SKM-1 (cell line): ENCODE data around the gene L3MBTL4.
"Not testable (repeated sequence)": the region's sequence is repeated elsewhere in the genome, so short reads cannot be mapped to it uniquely, and the experiment has no call there.

ENCODE experiments used
- DNase-seq: peaks from one replicate; lab custom pipeline; 2025; ENCODE audit not compliant: unreplicated experiment; lab: John Stamatoyannopoulos, UW

Gene L3MBTL4

DNA sequence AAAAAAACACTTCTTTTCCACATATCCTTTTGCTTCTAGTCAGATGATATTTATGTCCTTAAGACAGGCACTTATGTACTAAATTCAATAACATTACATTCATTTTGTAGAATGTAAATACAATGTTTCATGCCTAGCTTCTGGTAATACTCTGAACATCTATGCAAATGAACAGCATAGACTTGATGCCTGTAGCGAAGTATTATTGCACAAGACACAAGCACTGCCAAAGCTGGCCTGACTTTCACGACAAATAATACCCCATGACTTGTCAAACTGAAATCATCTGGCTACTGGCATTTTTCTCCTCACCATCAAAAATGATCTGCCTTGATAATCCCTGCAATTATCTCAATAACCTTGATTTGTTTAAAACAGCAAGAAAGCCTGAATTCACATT is 101.3 kb downstream of the L3MBTL4 start:
- DNase-seq, result no peak

DNA sequence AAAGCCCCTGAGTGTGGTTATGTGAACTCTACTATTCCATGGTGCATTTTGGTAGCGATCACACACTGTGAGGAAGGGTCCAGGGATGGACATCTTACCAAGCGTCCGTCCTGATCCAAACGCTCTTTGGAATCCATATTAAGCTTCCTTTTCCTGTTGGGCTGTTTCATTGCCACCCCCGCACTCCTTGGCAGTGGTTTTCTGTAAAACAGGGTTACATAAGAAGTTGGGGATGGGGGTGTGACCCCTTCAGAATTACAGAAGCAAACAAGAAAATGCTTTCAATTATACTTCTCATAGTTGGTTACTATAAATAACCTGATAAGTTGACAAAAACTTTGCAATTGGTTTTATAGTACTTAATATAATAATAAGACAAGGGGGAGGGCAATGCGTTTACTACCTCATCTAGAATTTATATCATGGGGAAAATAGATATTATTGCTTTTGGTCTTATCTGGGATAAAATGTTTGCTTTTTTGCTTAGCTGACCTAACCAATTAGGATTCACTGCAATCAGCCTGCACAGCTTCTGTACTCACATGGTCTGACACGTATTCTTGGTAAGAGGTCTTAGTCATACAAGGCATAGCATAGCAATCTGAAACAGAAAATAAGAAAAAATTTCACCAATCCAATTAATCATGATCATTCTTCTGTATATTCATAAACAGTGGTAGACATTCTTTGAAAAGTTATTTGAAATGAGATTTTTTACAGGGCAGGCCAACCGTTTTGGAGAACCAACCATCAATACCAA is 103.1 kb downstream of the L3MBTL4 start:
- DNase-seq, result no peak

DNA sequence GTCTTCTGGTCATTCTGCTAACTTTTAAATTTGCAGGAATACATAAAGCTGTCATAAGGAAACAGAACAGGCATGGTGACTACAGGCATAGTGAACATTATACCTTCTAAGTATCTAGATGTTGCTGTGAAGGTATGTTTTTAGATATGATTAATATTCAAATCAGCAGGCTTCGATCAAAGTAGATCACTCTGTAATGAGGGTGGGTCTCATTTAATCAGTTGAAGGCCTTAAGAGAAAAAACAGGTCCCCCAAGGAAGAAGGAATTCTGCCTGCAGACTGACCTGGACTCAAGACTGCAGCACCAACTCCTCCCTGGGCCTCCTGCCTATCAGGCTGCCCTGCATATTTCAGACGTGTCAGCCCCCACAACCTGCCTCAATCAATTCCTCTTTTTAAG is 104.0 kb downstream of the L3MBTL4 start:
- no peak for DNase-seq

DNA sequence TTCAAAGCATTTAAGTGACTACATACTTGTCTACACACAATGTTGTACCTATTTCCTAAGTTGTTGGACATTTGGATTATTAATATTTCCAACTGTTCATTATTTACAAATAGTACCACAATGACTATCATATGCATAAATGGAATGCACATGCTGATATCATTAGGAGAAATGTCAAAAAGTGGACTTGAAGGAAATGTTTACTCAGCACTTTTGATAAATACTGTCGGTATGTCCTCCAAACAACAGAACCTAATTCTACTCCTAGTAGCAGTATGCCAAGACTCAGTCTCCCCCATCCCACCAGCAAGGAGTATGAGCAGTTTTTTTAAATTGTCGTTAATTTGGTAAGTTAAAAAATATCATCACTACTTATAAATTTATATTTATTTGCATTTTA is 116.8 kb downstream of the L3MBTL4 start:
- DNase-seq, result no peak

DNA sequence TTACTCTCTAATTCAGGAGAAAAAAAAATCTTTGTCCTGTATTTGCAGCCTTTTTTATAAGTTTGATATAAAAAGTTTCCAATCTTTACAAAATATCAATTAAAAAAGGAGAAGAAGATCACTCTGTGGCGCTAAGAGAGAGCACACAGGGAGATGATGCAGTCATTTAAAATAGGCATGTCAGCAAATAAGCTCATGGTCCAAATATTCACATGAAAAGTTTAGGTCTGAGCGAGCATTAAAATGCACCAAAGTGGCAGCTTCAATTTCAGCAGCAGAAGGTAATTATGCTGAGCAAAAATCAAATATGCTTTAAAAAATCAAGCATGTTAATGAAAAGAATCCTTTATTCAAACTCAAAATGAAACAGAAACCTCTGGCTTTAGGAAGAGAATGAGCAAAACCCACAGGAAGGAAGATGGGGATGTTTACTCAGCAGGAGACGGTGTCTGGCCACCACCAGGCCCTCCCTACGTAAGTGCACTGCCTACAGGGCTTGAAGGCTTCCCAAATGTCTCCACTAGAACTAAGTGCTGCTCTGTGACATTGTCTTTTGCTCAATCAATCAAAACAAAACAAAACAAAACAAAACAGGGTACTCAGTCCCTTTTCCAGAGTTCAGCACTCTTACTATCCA is 120.4 kb downstream of the L3MBTL4 start:
- DNase-seq, result no peak

DNA sequence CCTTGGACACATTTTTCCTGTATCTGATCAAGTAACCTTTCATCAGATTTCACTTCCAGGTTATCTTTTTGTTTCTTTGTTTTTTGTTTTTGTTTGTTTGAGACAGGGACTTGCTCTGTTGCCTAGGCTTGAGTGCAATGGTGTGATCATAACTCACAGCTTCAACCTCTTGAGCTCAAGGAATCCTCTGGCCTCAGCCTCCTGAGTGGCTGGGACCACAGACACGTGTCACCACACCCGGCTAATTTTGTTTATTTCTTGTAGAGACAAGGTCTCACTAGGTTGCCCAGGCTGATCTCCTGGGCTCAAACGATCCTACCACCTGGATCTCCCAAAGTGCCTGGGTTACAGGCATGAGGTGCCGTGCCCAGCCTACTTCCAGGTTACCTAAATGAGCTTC is 124.9 kb downstream of the L3MBTL4 start:
- no peak for DNase-seq

DNA sequence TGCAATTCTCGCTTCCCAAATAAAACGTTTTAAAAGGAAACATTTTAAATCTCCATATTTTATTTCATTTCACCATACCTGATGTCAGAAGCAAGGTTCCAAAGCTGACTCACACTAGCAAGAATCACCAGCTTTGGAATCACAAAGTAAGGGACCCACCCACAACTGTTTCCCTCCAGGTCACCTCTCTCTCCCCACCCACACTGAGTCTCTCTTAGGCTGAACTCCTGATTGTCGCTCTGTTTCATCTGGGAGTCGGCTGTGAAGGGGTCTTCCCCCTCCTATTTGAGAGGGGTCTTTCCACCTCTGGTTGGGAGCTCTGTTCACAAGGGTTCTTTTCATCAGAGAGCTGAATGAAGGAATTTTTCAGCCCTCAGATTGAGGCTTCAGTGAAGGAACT is 128.1 kb downstream of the L3MBTL4 start:
- DNase-seq, result no peak

DNA sequence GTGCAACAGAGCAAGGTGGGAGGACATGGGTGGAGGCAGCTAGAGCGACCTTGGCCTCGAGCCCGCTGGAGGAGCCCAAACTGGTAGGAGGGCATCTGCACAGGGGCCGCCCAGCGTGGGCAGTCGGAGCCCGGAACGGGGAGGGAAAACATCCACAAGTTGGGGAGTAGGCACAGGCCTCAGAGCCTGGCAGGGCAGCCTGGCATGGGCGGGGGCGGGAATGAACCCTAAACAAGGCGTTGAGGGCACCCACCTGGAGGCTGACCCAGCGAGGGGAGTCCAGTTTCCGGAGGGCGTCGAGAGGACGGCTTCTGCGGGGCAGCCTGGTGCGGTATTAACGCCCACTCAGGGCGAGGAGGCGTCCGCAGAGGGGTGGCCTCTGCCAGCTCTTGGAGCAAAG is 129.9 kb downstream of the L3MBTL4 start:
- no peak for DNase-seq

DNA sequence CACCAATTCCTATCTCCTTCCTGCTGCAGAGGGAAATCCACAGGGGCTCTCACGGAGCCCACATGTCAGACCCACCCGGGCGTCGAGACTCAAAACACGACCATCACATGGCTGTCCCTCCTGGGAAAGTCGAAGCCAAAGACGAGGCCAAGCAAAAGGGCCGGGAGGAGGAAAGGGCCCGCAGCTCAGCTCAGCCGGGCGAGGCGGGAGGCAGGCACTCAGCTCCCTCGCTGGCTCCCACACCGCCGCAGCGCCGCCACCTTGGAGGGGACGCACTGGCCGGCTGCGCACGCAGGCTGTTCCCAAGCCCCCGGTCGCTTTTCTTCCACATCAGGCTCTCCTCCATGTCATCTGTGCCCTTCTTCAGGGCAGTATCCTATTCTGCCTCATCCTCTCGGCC is 130.4 kb downstream of the L3MBTL4 start:
- no peak for DNase-seq

DNA sequence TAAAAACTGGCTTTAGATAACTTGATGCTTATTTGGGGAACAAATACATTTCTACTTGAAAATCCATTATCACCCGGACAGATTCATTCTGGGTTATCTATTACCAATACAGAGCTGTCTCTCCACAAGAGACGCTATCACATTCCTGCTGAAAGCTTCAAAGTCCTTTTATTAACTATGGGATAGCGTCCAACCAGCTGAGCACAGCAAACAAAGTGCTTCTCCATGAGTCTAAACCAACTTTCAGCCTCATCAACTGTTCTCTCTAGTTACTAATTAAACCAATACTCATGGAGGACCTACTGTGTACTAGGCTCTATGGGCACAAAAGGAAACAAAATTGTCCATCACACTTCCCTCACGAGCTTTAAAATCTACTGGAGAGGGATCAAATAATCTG is 132.8 kb downstream of the L3MBTL4 start:
- DNase-seq, result no peak

DNA sequence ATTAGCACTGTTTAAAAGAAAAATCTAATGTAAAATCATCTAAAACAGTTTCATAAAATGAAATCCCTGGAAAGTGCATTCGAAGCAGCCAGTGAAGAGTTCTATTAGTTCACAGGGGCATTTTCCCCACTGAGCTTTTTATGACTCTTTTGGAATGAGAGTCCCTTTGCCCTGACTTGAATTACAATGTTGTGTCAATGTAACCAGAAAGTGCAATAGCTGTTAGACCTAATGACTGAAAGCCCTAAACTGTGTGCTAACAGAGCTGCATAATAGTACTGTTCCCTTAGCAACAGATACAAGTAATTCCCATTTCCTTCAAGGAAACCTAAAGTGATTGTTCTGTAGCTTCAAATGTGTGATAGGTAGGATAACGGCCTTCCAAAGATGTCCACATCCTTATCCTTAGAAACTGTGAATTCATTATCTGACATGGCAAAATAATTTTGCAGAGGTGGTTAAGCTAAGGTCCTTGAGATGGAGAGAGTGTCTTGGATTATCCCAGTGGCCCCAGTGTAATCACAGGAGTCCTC is 134.4 kb downstream of the L3MBTL4 start:
- no peak for DNase-seq

DNA sequence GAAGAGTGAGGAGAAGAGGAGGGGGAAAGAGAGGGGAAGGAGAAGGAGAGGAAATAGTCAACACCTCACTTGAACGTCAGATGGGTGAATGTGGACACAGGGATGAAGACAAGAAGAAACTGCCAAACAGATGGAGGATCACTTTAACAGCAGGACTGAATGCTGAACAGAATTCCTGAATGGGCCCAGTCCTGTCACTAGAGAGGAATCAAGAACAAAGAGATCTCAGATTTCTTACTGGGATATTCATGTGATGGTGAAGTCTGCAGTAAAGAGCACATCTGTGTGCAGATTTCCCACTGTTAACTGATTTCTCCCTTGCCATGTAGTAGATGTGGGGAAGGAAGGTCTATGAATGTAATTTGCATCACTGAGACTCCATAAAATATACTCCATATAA is 135.4 kb downstream of the L3MBTL4 start:
- DNase-seq, result no peak

DNA sequence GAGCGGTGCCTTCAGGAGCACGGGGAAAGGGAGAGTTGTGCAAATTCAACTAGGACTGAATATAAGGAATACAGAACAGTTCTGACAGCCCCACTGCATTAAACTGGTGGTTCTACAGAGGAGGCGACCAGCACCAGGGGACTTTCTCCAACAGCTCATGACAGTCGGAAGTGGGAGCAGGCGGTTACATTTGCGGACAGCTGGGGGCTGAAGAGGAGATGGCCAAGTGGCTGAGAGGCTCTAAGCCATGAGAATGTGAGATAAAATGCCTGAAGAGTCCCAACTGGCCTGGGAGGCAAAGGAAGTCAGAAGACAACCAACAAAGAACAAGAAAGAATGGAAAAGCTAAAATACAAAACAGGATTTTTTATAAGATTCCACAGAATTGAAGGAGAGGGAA is 141.3 kb downstream of the L3MBTL4 start:
- no peak for DNase-seq

DNA sequence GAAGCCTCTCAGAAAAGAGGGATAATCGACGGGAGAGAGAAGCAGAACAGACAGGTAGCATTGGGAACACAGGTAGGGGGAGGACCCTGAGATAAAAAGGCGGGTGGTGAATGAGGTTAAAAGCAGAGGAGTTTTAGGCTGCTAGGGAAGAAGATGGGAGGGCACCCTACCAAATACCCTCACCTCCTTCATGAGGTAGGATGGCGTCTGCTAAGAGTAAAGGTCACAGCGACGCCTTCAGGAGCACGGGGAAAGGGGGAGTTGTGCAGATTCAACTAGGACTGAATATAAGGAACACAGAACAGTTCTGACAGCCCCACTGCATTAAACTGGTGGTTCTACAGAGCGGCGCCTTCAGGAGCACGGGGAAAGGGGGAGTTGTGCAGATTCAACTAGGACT is 142.6 kb downstream of the L3MBTL4 start:
- DNase-seq, result not testable (repeated sequence)

DNA sequence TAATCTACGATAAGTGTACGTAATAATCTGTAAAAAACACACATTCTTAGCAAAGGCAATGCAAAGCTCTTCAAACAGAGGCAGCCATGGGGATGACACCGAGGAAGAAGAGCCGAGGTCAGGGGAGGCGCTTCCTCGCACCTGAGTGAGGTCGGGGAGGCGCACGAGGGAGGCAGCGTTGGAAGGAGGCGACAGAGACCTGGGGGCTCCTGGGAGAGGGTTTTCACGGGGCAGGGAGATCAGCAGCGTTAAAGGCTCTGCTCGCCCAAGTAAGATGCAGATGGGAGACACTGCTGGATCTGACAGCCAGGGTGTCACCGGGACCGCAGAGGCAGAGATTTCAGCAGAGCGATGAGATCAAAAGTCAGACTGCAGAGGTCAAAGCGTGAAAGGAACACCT is 143.1 kb downstream of the L3MBTL4 start:
- no peak for DNase-seq

DNA sequence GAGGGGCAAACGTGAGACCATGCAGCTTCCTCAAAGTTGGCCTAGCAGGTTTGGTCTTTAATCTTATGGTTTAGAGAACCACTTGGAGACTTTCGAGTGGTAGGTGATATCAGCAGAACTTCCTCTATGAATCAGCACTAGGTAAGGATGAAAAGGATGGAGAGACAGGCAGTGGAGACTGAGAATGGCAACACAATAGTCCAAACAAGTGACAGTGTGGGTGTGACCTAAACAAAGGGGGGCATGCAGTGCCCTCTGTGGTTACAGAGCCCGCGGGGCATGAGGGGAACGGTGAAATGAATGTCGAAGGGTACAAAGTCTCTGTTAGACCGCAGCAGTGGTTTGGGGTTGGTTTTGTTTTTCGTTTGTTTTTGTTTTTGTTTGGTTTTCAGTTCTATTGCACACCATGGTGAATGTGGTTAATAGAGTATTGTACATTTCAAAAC is 143.9 kb downstream of the L3MBTL4 start:
- DNase-seq, result no peak

DNA sequence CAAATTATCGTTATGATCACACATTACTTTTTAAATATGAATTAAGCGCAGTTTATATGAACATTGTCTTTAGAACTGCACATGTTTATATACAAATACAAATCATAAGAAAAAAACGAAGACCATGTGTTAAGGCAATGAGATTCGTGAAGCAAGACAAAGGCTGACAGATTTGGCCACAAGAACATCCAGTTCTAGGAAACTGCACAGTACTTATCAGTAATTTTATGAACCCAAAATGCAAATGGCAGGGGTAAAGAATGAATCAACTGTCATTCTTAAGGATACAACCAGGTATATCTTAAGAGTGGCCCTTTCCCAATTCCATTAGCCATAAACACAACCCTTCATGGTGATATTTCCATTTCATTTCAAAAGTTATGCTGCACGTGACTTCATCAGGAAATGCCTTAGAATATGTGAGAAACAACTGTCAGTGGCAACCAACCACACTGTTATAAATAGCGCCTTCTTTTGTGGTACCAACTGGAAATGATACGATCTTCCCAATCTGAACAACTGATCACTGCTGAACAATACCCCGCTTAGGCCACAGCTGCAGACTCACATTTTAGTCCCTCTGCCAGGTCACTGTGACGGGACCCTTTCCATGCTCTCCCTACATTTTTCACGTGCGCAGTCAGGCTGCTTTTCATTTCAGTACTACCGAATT is 144.9 kb downstream of the L3MBTL4 start:
- no peak for DNase-seq

DNA sequence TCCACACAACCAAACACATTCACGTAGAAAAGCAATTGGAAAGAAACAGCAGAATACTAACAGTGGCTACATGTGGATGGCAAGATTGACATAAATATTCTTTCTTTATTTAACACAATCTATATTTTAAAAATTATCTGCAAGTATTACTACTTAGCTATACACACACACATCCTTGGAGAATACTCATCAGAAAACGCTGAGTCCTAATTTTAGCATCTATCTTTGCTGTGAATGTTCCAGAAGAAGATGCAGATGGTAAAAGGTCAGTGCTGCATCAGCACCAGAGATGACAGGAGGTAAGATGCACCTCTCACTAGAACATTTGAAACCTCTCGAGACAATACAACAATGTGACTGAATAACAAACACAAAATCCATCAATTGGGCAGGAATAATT is 148.5 kb downstream of the L3MBTL4 start:
- no peak for DNase-seq

DNA sequence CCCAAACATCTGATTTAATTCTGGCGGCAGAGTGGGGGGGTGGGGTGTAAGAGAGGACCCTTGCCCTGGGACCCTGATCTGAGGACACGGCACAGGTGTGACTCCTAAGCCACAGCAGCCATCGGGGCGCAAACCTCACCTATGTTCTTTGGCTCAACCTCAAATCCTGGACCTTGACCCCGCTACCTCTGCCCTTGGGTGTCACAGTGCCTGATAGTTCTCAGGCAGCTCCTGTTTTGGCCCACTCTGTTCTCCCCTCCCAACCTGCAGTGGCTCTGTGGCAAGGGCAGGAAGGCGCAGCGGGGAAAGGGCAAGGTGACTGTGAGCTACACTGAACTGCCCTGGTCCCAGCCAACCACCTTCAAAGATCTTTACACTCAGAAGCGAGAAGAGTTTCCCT is 152.8 kb downstream of the L3MBTL4 start:
- DNase-seq, result no peak

DNA sequence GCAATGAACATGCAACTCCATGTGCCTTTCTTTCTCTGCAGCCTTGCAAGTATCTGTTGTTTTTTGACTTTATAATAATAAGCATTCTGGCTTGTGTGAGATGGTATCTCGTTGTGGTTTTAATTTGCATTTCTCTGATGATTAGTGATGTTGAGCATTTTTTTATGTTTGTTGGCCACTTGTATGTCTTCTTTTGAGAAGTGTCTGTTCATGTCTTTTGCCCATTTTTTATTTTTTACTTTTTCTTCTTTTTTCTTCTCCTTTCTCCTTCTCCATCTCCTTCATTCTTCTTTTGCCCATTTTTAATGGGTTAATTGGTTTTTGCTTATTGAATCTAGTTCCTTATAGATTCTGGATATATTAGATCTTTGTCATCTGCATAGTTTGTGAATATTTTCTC is 155.4 kb downstream of the L3MBTL4 start:
- DNase-seq, result not testable (repeated sequence)

DNA sequence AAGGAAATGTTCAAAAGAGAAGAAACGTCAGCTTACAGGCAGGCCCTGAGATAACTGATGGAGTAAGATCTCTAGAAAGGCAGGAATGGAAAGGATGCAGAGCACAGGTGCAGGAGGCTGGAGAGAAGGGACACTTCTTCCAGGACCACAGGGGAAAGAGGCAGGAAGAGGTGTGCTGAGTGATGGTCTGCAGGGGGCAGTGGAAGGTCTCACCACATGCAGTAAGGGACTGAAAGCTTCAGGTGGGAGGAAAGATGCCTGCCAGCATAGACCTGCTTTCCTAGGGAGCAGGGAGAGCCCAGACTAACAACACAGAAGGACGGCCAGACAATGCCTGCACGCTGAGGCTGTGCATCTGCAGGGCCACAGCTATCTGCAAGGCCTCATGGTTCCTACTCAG is 156.8 kb downstream of the L3MBTL4 start:
- DNase-seq, result no peak

DNA sequence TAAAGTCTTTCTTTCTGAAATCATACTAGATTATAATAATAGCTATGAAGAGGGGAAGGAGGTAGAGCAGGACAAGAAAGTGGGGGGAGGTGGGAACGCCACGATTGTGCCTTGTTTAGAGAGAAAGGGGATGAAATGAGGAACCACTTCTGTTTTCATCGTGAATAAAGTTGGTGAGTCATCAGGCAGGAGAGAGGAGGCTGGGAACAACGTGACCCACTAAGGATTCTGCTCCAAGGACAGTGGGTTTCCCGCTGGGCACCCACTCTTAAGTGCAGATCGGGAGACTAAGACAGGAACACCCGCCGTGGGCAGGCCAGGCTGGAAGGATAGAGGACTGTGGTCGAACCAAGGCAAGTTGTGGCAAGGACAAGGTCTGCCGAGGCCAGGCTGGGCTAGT is 158.2 kb downstream of the L3MBTL4 start:
- DNase-seq, result no peak
